ENCODE measurements around the gene MKI67. TPM values are rescaled to one million over a fixed set of nuclear protein-coding genes. Genes with fewer than 3 reads are reported as not detected.

The MKI67 gene
- total RNA-seq, 3 donors from 2014 or later = 7.7 to 54.7 (median 14.0) TPM

DNA sequence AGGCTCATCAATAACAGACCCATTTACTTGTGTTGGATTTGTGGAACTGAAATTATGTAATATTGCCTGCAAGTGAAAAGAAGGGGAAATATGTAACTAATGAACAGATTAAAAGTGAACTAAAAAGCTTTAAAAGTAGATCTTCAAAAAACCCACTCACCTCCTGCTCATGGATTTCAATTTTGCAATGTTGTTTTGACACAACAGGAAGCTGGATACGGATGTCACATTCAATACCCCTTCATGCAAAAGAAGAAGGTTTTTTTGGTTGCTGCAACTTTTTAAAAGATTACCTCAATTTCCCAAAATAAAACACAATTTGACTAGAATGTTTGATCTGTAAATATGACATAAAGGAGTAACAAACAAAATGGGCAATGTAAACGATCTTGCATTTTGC lies 3.3 kb downstream of the MKI67 start:
- H3K4me3 ChIP-seq = no peak overlapping the region
- ATAC-seq = no peak
- TF ChIP-seq CTCF (IDR thresholded peaks at IDR 0.05) = no peak
- no peak for DNase-seq
- no peaks in the 10 kb centered on the region for H3K9me3 ChIP-seq
- H3K36me3 ChIP-seq (ENCODE audit: low read depth) = no peaks in the 10 kb centered on the region
- peaks cover 17% of the 10 kb centered on the region for H3K4me1 ChIP-seq (ENCODE audit: low read depth)
- intact Hi-C loops (cut with DNase I, micrococcal nuclease) = no loop called here

GRCh38 chr10:128121750-128122412 lies 4.3 kb downstream of the MKI67 start:
- TF ChIP-seq CTCF (IDR thresholded peaks at IDR 0.05) = no peak
- Histone ChIP-seq H3K36me3 (ENCODE audit: low read depth) (no peaks in the 10 kb centered on the region), H3K4me1 (ENCODE audit: low read depth) (peaks cover 14% of the 10 kb centered on the region), H3K4me3 (no peak overlapping the region), H3K9me3 (no peaks in the 10 kb centered on the region)
- intact Hi-C loops (cut with DNase I, micrococcal nuclease) = no loop called here
- DNase-seq = no peak
- ATAC-seq = no peak

GRCh38 chr10:128116851-128117615 lies 9.2 kb downstream of the MKI67 start:
- TF ChIP-seq CTCF (IDR thresholded peaks at IDR 0.05) = no peak
- intact Hi-C loops (cut with DNase I, micrococcal nuclease) = no loop called here
- Histone ChIP-seq H3K4me1 (ENCODE audit: low read depth) (no peaks in the 10 kb centered on the region), H3K4me3 (no peak overlapping the region), H3K36me3 (ENCODE audit: low read depth) (no peaks in the 10 kb centered on the region), H3K9me3 (no peaks in the 10 kb centered on the region)
- no peak for DNase-seq
- no peak for ATAC-seq

DNA sequence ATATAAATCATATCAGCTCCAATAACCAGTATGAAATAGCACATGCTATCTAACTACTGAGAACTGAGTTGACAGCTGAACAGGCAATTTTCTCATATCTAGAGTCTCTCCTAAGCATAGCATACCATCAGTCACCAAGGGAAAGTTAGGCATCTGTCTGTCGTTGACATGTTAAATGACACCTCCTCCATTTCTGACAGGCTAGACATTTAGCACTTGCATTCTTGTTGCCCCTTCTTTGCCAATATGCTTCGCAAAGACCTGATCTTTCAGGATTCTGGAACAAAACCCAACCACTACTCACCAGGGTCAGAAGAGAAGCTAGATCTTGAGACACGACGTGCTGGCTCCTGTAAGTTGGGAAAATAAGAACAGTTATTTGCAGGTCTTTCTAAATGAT lies 10.0 kb downstream of the MKI67 start:
- H3K36me3 ChIP-seq (ENCODE audit: low read depth) = no peaks in the 10 kb centered on the region
- TF ChIP-seq CTCF (IDR thresholded peaks at IDR 0.05) = no peak
- peaks cover 7% of the 10 kb centered on the region for H3K4me1 ChIP-seq (ENCODE audit: low read depth)
- DNase-seq = no peak
- H3K9me3 ChIP-seq = no peaks in the 10 kb centered on the region
- intact Hi-C loops (cut with DNase I, micrococcal nuclease) = no loop called here
- H3K4me3 ChIP-seq = no peak overlapping the region
- no peak for ATAC-seq

- no peak overlapping the region for H3K4me3 ChIP-seq
- no peak for DNase-seq
- H3K36me3 ChIP-seq (ENCODE audit: low read depth) = no peaks in the 10 kb centered on the region
- no peaks in the 10 kb centered on the region for H3K9me3 ChIP-seq
- intact Hi-C loops (cut with DNase I, micrococcal nuclease) = no loop called here
- TF ChIP-seq CTCF (IDR thresholded peaks at IDR 0.05) = no peak
- no peak for ATAC-seq
- H3K4me1 ChIP-seq (ENCODE audit: low read depth) = peaks cover 7% of the 10 kb centered on the region
Measured at GRCh38 chr10:128115356-128115755, 10.9 kb downstream of the MKI67 start.

All from mucosa of descending colon (tissue), 3 donors.